OCI-LY1 (cell line): ENCODE data around the gene DNAH14.

Source experiments
- H2AFZ ChIP-seq: fragments of 200-600 bp; sonication (generic), shearing (Covaris generic); 2 replicates; pipeline ENCODE4 v1.6.0; 2014; ENCODE audit warnings: antibody characterized with exemption, mild to moderate bottlenecking, low read length
- H3F3A ChIP-seq: fragments of 200-600 bp; sonication (generic), shearing (Covaris generic); 2 replicates; pipeline ENCODE4 v1.6.0; 2014; ENCODE audit warnings: mild to moderate bottlenecking, antibody characterized with exemption, low read length, moderate library complexity; ENCODE audit not compliant: insufficient read depth
- H3K27ac ChIP-seq: fragments of 200-600 bp; sonication (generic); 2 replicates; pipeline ENCODE4 v1.5.1; 2014; ENCODE audit warnings: low read length, mixed run types, mild to moderate bottlenecking, low read depth; ENCODE audit not compliant: poor library complexity, severe bottlenecking
- H3K27me3 ChIP-seq: fragments of 200-600 bp; sonication (generic); 2 replicates; pipeline ENCODE4 v1.6.0; 2014; ENCODE audit warnings: antibody characterized with exemption, mild to moderate bottlenecking, low read length, moderate library complexity; ENCODE audit not compliant: insufficient read depth
- H3K36me3 ChIP-seq: fragments of 200-600 bp; sonication (generic); 2 replicates; pipeline ENCODE4 v1.6.1; 2014; ENCODE audit warnings: mild to moderate bottlenecking, antibody characterized with exemption, low read length, moderate library complexity, mixed read lengths; ENCODE audit not compliant: insufficient read depth
- H3K4me1 ChIP-seq: fragments of 200-600 bp; sonication (generic); 2 replicates; pipeline ENCODE4 v1.5.1; 2014; ENCODE audit warnings: mild to moderate bottlenecking, low read length, moderate library complexity; ENCODE audit not compliant: insufficient read depth, severe bottlenecking
- H3K4me2 ChIP-seq: fragments of 200-600 bp; sonication (generic), shearing (Covaris generic); 2 replicates; pipeline ENCODE4 v1.6.1; 2014; ENCODE audit warnings: low read length
- H3K4me3 ChIP-seq: fragments of 200-600 bp; sonication (generic); 2 replicates; pipeline ENCODE4 v1.5.1; 2014; ENCODE audit warnings: low read length, low read depth, mild to moderate bottlenecking, mixed read lengths; ENCODE audit not compliant: poor library complexity, severe bottlenecking
- H3K79me2 ChIP-seq: fragments of 200-600 bp; shearing (Covaris generic); 2 replicates; pipeline ENCODE4 v1.6.1; 2016; ENCODE audit warnings: mixed run types, low read length, mixed read lengths; ENCODE audit not compliant: insufficient read depth
- H3K9ac ChIP-seq: fragments of 200-600 bp; sonication (generic), shearing (Covaris generic); 2 replicates; pipeline ENCODE4 v1.6.1; 2014; ENCODE audit warnings: mild to moderate bottlenecking, low read length, mixed read lengths
- H3K9me2 ChIP-seq: fragments of 200-600 bp; sonication (generic), shearing (Covaris generic); 2 replicates; pipeline ENCODE4 v1.6.1; 2014; ENCODE audit warnings: low read depth, mild to moderate bottlenecking, low read length, mixed read lengths
- H3K9me3 ChIP-seq: fragments of 200-600 bp; shearing (Covaris generic); 2 replicates; pipeline ENCODE4 v1.6.1; 2014; ENCODE audit warnings: low read length, mixed read lengths
- H4K20me1 ChIP-seq: fragments of 200-600 bp; sonication (generic), shearing (Covaris generic); 2 replicates; pipeline ENCODE4 v1.6.0; 2016; ENCODE audit warnings: mild to moderate bottlenecking, low read length; ENCODE audit not compliant: insufficient read depth
- CTCF ChIP-seq: fragments of 200-600 bp; sonication (generic), shearing (Covaris generic); IDR thresholded peaks from 2 replicates; pipeline ENCODE4 v1.5.1; 2017; ENCODE audit warnings: mild to moderate bottlenecking, antibody characterized with exemption, low read length, moderate library complexity, mixed read lengths
- EZH2 ChIP-seq: fragments of 200-600 bp; sonication (generic), shearing (Covaris generic); IDR thresholded peaks from 2 replicates; pipeline ENCODE4 v1.8.0; 2017; ENCODE audit warnings: borderline replicate concordance, mixed run types, mild to moderate bottlenecking, antibody characterized with exemption, low read length, moderate library complexity, mixed read lengths

Gene DNAH14

DNA sequence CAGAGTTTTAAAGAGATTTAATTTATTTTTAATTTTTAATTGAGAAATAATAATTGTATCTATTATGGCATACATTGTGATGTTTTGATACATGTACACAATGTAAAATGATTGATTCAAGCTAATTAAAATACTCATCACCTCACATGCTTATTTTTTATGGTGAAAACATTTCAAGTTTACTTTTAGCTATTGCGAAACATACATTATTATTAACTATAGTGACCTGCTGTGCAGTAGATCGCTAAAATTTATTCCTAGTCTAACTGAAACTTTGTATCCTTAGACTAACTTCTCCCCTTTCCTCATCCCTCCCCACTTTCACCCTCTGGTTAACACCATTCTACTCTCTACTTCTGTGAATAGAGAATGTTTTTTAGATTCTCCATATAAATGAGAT is 191.6 kb downstream of the DNAH14 start:
- H3K4me3 ChIP-seq: no peak overlapping the region
- no peaks in the 10 kb centered on the region for H3K4me1 ChIP-seq
- no peaks in the 10 kb centered on the region for H3K36me3 ChIP-seq
- TF ChIP-seq CTCF (no peak), EZH2 (no peak)
- no peaks in the 10 kb centered on the region for H3F3A ChIP-seq
- H3K27ac ChIP-seq: no peak overlapping the region
- H3K9me2 ChIP-seq: no peaks in the 10 kb centered on the region
- H4K20me1 ChIP-seq: no peaks in the 10 kb centered on the region
- no peak overlapping the region for H2AFZ ChIP-seq
- H3K9ac ChIP-seq: no peak overlapping the region
- H3K4me2 ChIP-seq: no peak overlapping the region
- H3K27me3 ChIP-seq: no peaks in the 10 kb centered on the region
- no peaks in the 10 kb centered on the region for H3K79me2 ChIP-seq
- H3K9me3 ChIP-seq: no peaks in the 10 kb centered on the region

GRCh38 chr1:225131869-225132268 is 202.4 kb downstream of the DNAH14 start:
- Histone ChIP-seq H3K36me3 (no peaks in the 10 kb centered on the region), H3K4me3 (no peak overlapping the region), H3K9me2 (no peaks in the 10 kb centered on the region), H3K27me3 (no peaks in the 10 kb centered on the region), H3F3A (no peaks in the 10 kb centered on the region), H3K9ac (no peak overlapping the region), H2AFZ (no peak overlapping the region), H3K4me1 (no peaks in the 10 kb centered on the region), H4K20me1 (no peaks in the 10 kb centered on the region), H3K79me2 (no peaks in the 10 kb centered on the region), H3K27ac (no peak overlapping the region), H3K4me2 (no peak overlapping the region), H3K9me3 (no peaks in the 10 kb centered on the region)
- TF ChIP-seq CTCF (no peak), EZH2 (no peak)

GRCh38 chr1:225137976-225138375 is 208.5 kb downstream of the DNAH14 start:
- H2AFZ ChIP-seq: no peak overlapping the region
- H3K27ac ChIP-seq: no peak overlapping the region
- no peak overlapping the region for H3K9ac ChIP-seq
- H4K20me1 ChIP-seq: no peaks in the 10 kb centered on the region
- H3K9me3 ChIP-seq: no peaks in the 10 kb centered on the region
- H3K4me1 ChIP-seq: no peaks in the 10 kb centered on the region
- H3K27me3 ChIP-seq: no peaks in the 10 kb centered on the region
- H3K79me2 ChIP-seq: no peaks in the 10 kb centered on the region
- H3K4me3 ChIP-seq: no peak overlapping the region
- no peaks in the 10 kb centered on the region for H3K9me2 ChIP-seq
- no peaks in the 10 kb centered on the region for H3K36me3 ChIP-seq
- H3K4me2 ChIP-seq: no peak overlapping the region
- H3F3A ChIP-seq: no peaks in the 10 kb centered on the region
- TF ChIP-seq CTCF: no peak
- TF ChIP-seq EZH2: no peak
